ENCODE results near the gene CCDC146.

GRCh38 chr7:77282897-77283296 is 160.5 kb downstream of the CCDC146 start:
- TF ChIP-seq, protein P1, sequence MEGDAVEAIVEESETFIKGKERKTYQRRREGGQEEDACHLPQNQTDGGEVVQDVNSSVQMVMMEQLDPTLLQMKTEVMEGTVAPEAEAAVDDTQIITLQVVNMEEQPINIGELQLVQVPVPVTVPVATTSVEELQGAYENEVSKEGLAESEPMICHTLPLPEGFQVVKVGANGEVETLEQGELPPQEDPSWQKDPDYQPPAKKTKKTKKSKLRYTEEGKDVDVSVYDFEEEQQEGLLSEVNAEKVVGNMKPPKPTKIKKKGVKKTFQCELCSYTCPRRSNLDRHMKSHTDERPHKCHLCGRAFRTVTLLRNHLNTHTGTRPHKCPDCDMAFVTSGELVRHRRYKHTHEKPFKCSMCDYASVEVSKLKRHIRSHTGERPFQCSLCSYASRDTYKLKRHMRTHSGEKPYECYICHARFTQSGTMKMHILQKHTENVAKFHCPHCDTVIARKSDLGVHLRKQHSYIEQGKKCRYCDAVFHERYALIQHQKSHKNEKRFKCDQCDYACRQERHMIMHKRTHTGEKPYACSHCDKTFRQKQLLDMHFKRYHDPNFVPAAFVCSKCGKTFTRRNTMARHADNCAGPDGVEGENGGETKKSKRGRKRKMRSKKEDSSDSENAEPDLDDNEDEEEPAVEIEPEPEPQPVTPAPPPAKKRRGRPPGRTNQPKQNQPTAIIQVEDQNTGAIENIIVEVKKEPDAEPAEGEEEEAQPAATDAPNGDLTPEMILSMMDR (IDR thresholded peaks at IDR 0.05) = no peak
- no peak for TF ChIP-seq POLR2A (IDR thresholded peaks at IDR 0.05)
